OCI-LY7 (cell line): ENCODE data around the gene CNIH2. TPM values are rescaled to one million over a fixed set of nuclear protein-coding genes. Genes with fewer than 3 reads are reported as not detected.

Source experiments
- BruUV-seq: library from RNA; stranded (reverse); fragments of 400-500 nt; replicated peaks from 2 replicates; lab custom pipeline; 2021; lab: Mats Ljungman, UMichigan
- CTCF ChIA-PET: fragments of 300-600 bp; sonication (Branson Sonifier 250); formaldehyde crosslinking; loops from one replicate; lab custom pipeline; 2022; ENCODE audit warnings: antibody characterized with exemption; ENCODE audit not compliant: unreplicated experiment; lab: Charles Lee
- POLR2A ChIA-PET: fragments of 300-600 bp; sonication (Branson Sonifier 250); formaldehyde crosslinking; loops from one replicate; lab custom pipeline; 2022; ENCODE audit warnings: antibody characterized with exemption; lab: Charles Lee
- DNase-seq: peaks from one replicate; pipeline ENCODE4 v3.0.0-alpha.2; 2015; ENCODE audit warnings: low spot score
- H2AFZ ChIP-seq: fragments of 200-600 bp; sonication (generic), shearing (Covaris generic); 2 replicates; pipeline ENCODE4 v1.6.1; 2014; ENCODE audit warnings: mild to moderate bottlenecking, antibody characterized with exemption, low read length, moderate library complexity
- H3K27ac ChIP-seq: fragments of 200-600 bp; sonication (generic); 2 replicates; pipeline ENCODE4 v1.5.1; 2014; ENCODE audit warnings: mixed run types, low read depth, mild to moderate bottlenecking, moderate library complexity, low read length, inconsistent platforms; ENCODE audit not compliant: poor library complexity, severe bottlenecking
- H3K36me3 ChIP-seq: fragments of 200-600 bp; sonication (generic); 2 replicates; pipeline ENCODE4 v1.6.1; 2014; ENCODE audit warnings: mild to moderate bottlenecking, antibody characterized with exemption, low read length, moderate library complexity, mixed read lengths; ENCODE audit not compliant: insufficient read depth
- H3K4me1 ChIP-seq: fragments of 200-600 bp; sonication (generic); 2 replicates; pipeline ENCODE4 v1.5.1; 2014; ENCODE audit warnings: mild to moderate bottlenecking, low read length; ENCODE audit not compliant: insufficient read depth, poor library complexity, severe bottlenecking
- H3K4me2 ChIP-seq: fragments of 200-600 bp; sonication (generic); 2 replicates; pipeline ENCODE4 v1.6.1; 2014; ENCODE audit warnings: mild to moderate bottlenecking, low read length
- H3K4me3 ChIP-seq: fragments of 200-600 bp; sonication (generic); 2 replicates; pipeline ENCODE4 v1.5.1; 2014; ENCODE audit warnings: mild to moderate bottlenecking, low read depth, low read length; ENCODE audit not compliant: poor library complexity, severe bottlenecking
- H3K79me2 ChIP-seq: fragments of 200-600 bp; sonication (generic); 2 replicates; pipeline ENCODE4 v1.6.1; 2016; ENCODE audit warnings: low read depth, mild to moderate bottlenecking, low read length, moderate library complexity, mixed read lengths; ENCODE audit not compliant: insufficient read depth
- H3K9me2 ChIP-seq: fragments of 200-600 bp; sonication (generic); 2 replicates; pipeline ENCODE4 v1.6.1; 2016; ENCODE audit warnings: mild to moderate bottlenecking, low read length, mixed read lengths; ENCODE audit not compliant: insufficient read depth
- H3K9me3 ChIP-seq: fragments of 200-600 bp; sonication (generic); 2 replicates; pipeline ENCODE4 v1.6.1; 2014; ENCODE audit warnings: mild to moderate bottlenecking, mixed run types, low read length, mixed read lengths
- H4K20me1 ChIP-seq: fragments of 200-600 bp; sonication (generic); 2 replicates; pipeline ENCODE4 v1.6.1; 2014; ENCODE audit warnings: mild to moderate bottlenecking, antibody characterized with exemption, low read length, moderate library complexity, mixed read lengths; ENCODE audit not compliant: insufficient read depth
- CTCF ChIP-seq: fragments of 200-600 bp; sonication (generic); conservative IDR thresholded peaks from 2 replicates; pipeline ENCODE4 v1.5.1; 2014; ENCODE audit warnings: mild to moderate bottlenecking, antibody characterized with exemption, low read length, moderate library complexity, mixed read lengths
- EZH2phosphoT487 ChIP-seq: fragments of 200-600 bp; sonication (generic); IDR thresholded peaks from 2 replicates; pipeline ENCODE4 v1.6.1; 2018; ENCODE audit warnings: low read depth, borderline replicate concordance, mild to moderate bottlenecking, mixed run types, antibody characterized with exemption, low read length, moderate library complexity, mixed read lengths
- intact Hi-C: fragments of 100-400 bp; cut with micrococcal nuclease; formaldehyde crosslinking; loops from one replicate; pipeline ENCODE4 v1.10.0; 2022; ENCODE audit not compliant: unreplicated experiment
- total RNA-seq, 2 experiments: library from RNA; depleted of rRNA in 1 of 2; stranded (reverse); fragments of >200 nt in 1 of 2; shearing (Covaris generic) in 1 of 2; gene quantifications; 2 replicates each; pipeline ENCODE4 v1.2.3, GENCODE V29; 2014 to 2022

The CNIH2 gene
- total RNA-seq, 2 experiments from 2014 or later: 0.60 to 2.7 TPM

GRCh38 chr11:66293777-66294625, 16.0 kb downstream of the CNIH2 start:
- ChIA-PET CTCF (no interaction called here), POLR2A (no interaction called here)
- no peaks in the 10 kb centered on the region for H3K79me2 ChIP-seq
- H3K9me3 ChIP-seq: no peaks in the 10 kb centered on the region
- DNase-seq: no peak
- H3K4me3 ChIP-seq: no peak overlapping the region
- peaks cover 10% of the 10 kb centered on the region for H3K4me1 ChIP-seq
- BruUV-seq: no TSS peak
- no peak overlapping the region for H2AFZ ChIP-seq
- intact Hi-C loops: no loop called here
- no peaks in the 10 kb centered on the region for H3K36me3 ChIP-seq
- no peaks in the 10 kb centered on the region for H4K20me1 ChIP-seq
- no peak for TF ChIP-seq CTCF
- no peak for TF ChIP-seq EZH2phosphoT487
- H3K4me2 ChIP-seq: no peak overlapping the region
- no peak overlapping the region for H3K27ac ChIP-seq
- H3K9me2 ChIP-seq: no peaks in the 10 kb centered on the region

- Histone ChIP-seq H2AFZ (no peak overlapping the region), H3K4me2 (no peak overlapping the region), H3K9me3 (no peaks in the 10 kb centered on the region), H3K36me3 (no peaks in the 10 kb centered on the region), H3K9me2 (no peaks in the 10 kb centered on the region), H4K20me1 (no peaks in the 10 kb centered on the region), H3K4me3 (no peak overlapping the region), H3K27ac (no peak overlapping the region), H3K4me1 (peaks cover 6% of the 10 kb centered on the region), H3K79me2 (no peaks in the 10 kb centered on the region)
- no TSS peak for BruUV-seq
- ChIA-PET CTCF (no interaction called here), POLR2A (no interaction called here)
- intact Hi-C loops: no loop called here
- DNase-seq: no peak
- TF ChIP-seq EZH2phosphoT487 (no peak), CTCF (no peak)
Measured at GRCh38 chr11:66294626-66295620, 16.9 kb downstream of the CNIH2 start.
